ENCODE data around the gene TULP4.
"Not testable (repeated sequence)": the region's sequence is repeated elsewhere in the genome, so short reads cannot be mapped to it uniquely, and the experiment has no call there.

Gene TULP4

DNA sequence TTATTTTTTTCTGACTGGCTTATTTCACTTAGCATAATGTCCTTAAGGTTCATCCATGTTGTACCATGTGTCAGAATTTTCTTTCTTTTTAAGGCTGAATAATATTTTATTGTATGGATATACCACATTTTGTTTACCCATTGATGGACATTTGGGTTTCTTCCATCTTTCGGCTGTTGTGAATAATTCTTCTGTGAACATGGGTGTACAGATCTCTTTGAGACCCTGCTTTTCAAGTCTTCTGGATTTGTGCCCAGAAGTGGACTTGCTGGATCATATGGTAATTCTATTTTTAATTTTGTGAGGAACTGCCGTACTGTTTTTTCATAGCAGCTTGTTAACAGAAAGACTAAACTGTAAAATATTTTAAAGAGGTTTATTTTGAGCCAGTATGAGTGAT is 153.0 kb downstream of the TULP4 start:
- no peak for DNase-seq (ENCODE audit: low spot score)

DNA sequence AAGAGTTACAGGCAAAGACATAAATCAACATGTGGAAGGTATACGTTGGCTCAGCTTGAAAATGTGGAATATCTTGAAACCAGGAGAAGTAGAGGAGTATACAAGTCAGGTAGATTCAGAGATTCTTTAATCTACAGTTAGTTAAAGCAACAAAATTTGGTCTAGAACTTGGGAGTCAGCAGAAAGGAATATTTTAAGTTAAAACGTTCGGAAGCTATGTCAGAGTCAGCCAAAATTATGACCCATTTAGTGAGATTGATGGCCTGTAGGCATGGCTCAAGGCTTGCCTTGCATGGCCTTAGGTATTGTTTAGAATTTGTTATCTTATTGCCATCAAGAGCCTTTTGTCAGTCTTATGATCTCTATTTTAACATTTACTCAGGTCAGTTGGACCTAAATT is 153.5 kb downstream of the TULP4 start:
- DNase-seq (ENCODE audit: low spot score): no peak

DNA sequence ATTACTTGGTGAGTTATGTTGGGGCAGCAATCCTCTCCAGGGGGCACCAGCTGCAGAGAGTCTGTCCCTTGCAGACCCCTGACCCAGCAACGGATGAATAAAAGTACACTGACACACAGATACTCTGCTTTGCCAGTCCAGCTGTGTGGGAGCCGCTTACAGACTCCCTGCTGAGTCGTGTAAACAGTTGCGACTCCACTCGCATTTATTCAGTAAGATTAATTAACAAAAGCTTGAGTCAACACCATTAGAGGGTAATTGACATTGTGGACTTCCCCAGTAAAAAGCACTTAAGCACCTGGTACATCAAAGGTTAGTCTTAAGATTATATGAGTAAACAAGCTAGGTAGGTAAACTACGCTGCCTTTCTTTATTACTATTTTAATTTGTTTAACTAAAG is 155.7 kb downstream of the TULP4 start:
- no peak for DNase-seq (ENCODE audit: low spot score)

DNA sequence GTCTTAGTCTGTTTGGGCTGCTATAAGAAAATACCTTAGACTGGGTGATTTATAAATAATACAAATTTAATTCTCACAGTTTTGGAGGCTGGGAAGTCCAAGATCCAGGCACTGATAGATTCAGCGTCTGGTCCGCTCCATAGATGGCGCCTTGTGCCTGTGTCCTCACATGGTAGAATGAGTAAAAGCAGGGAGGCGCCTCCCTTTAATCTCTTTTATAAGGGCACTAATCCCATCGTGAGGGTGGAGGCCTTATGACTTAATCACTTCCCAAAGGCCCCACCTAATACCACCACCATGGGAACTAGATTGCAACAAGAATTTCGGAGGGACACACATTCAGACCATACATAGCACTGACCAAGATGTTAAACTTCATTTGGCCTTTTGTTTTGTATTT is 156.4 kb downstream of the TULP4 start:
- DNase-seq (ENCODE audit: low spot score): no peak

DNA sequence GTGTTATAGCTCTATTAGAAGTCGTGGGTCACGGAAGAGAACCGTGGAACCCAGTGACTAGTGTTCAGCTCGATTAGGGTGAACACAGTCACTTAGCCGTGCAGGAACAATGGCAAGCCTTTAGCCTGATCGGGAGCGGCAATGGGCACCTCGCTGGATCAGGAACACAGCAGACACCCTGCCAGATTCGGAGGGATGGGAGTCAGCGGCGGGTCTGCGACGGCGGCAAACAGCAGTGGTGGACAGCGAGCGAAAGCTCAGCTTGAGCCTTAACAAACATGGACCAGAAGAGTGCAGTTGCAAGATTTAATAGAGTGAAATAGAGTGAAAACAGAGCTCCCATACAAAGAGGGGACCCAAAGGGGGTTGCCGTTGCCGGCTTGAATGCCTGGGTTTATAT is 157.8 kb downstream of the TULP4 start:
- DNase-seq (ENCODE audit: low spot score): not testable (repeated sequence)

DNA sequence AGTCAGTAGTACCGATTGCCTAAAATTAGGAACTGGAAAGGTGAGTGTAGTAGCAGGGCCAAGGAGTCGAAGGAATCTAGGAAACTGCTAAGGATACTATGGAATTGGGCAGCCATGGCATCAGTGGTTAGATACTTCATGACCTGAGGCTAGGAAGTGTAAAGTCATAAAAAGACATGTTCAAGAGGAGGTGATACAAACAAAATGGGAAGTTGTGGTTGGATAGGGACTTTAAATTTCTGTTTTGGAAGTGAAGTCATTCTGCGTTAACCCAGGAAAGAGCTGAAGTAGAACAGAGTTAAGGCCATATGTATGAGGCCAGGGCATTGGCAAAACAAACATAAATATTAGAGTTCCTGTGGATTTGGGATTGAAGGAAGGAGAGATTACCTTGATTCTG is 159.1 kb downstream of the TULP4 start:
- no peak for DNase-seq (ENCODE audit: low spot score)

DNA sequence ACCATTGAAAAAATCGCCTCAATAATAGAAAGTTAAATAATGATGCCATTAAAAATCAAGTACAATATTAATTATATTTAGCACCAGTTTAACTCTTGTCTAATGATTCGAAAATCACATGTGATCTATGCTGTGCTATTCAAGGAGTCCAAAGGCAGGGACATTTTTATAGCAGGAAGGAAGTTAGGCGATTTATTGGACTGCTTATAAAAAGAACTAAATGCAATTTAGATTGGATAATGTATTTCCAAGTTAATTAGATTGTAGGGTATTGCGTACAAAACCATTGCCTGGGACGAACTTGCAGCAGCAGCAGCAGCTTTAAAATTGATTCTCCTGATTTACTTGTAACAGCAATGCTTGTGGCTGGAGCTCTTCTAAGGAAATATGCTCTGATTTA is 160.2 kb downstream of the TULP4 start:
- no peak for DNase-seq (ENCODE audit: low spot score)

DNA sequence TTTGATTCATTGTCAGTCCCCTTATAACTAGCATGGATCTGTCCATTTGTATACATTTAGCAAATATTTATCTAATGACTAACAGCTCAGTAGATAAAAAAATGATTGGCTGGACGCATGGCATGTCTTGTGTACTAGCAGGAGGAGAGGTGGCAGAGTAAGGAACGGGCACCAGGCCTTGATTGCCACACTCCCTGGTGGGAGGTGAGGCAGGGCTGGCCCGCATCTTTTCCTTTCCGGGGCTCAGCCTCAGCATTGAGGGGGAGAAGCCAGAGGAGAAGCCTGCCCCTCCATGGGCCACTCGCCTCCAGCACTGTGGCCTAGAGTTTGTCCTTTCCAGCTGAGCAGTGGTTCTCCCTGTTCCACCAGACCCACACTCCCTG is 162.7 kb downstream of the TULP4 start:
- no peak for DNase-seq (ENCODE audit: low spot score)

DNA sequence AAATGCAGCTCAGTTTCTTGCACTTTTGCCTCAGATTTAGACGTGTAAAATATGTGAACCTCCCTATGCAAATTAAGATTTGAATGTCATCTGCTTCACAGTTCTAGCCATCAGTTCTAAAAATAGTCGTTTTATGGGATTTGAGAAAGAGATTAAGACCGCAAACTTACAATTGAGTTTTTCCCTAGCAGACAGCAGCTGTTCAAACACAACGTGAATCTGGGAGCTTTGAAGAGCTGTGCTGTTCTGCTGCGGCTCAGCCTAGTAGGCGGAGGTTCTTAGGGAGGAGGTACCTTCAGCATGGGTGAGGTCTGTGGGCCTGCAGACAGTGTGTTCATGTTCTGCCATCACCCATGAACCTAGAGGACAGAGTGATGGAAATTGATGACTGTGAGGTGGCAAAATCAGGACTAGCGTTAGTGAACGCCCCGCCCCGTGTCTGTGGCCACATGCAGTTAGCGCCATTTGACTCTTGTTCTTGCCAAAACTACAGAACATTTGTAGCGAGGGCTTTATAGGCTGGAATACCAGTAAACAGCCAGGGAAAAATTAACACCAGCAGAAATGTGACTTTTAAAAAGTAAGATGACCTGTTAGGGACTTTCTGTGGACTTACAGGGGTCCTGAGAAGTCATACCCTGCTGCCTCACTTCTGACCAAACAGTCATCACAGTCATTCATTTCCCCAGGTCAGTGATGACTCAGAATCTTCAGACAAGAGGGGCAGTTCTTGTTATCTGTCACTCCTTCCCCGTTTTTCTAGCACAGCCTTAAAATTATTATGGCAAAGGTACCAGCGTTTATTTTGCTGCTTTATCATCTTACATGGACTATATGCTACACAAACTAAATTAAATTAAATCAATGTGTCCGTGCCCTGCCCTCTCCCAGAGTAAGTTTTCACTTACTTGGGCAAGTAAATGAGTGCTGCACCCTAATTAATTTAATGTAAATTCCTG is 163.4 kb downstream of the TULP4 start:
- DNase-seq (ENCODE audit: low spot score): peak; percentile 18

DNA sequence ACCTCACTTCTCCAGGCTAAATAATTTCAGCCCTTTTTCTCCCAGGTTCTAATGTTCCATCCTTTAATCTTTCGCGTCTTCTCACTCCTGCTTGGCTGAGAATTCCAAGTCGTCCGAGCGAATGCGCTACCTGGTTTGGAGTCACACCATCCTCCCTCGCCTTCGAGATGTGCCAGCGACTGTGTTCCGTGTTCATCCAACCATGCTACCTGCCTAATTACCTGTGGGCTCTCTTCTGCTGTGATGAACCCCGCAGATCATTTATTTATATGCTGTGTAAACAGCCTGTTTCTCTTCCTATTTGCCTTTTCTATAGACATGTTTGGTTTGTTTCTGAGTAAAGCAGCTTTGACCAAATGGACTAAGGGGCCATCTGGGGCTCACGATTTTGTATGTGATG is 164.1 kb downstream of the TULP4 start:
- DNase-seq (ENCODE audit: low spot score): peak; percentile 16

DNA sequence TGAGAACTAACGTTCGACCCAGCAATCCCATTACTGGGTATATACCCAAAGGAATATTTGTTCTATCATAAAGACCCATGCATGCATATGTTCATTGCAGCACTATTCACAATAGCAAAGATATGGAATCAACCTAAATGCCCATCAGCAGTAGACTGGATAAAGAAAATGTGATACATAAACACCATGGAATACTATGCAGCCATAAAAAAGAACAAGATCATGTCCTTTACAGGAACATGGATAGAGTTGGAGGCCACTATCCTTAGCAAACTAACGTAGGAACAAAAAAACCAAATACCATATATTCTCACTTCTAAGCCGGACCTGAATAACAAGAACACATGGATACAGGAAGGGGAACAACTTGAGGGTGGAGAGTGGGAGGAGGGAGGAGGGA is 165.5 kb downstream of the TULP4 start:
- not testable (repeated sequence) for DNase-seq (ENCODE audit: low spot score)

DNA sequence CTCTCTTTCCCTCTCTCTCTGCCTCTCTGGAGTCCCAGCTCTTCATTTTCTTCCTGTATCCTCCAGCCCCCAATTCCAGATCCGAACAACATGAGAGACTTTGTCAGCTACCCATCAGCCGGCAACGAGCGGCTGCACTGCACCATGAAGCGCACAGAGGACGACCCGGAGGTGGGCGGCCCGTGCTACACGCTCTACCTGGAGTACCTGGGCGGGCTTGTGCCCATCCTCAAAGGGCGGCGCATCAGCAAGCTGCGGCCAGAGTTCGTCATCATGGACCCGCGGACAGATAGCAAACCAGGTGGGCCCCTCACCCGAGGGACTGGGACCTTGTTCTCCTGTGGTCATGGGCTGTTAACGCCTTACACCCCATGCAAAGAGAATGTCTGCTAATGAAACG is 168.7 kb downstream of the TULP4 start:
- no peak for DNase-seq (ENCODE audit: low spot score)

DNA sequence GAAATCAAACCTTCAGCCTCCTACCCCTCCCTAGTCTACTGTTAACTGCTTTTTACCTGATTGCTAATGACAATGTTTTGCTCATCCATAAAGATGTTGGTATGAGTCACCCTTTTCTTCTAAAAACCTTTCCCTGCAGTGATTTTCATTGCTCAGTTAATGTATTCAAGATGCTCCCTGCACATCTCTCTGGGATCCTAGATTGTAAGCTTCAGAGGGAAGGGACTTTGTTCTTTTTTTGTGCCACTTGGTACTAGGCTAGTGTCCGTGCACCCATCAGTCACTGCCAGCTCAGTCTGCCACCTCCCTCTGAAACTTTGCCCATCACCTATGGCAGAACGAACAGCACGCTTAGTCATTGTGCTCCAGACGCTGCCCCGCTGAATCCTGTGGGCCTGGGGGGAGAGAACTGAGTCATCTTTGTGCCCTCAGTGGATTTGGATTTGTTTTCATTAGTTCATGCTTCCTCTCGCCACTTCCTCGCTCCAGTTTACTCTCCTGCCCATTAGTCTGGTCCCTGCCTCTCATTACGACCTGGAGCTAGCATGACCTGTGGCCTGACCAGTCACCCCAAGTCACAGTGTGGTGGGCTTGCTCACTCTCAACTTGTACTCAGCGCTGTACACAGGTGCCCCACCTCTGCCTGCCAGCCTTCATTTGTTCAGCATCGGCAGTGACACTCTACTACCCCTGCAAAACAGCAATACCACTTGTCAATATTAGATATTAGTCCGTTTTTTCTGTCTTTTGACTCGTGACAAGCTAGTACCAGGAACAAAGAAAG is 169.6 kb downstream of the TULP4 start:
- no peak for DNase-seq (ENCODE audit: low spot score)

DNA sequence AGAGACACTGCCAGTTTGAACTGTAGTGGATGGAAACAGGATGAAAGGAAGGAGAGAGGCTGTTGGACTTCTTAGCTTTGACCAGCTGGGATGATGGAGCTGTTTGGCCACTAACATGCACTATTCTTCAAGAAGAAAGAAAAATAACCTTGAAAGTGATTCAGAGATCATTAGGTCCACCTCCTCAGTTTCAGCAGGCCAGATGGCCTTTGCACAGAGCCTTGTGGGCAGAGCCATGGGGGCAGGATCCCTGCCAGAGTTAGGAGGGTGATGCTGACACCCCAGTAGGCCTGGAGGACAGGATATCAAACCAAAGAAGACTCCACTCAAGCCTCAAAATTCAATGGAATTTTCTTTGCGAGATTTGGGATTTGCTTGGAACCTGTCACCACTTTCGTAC is 173.2 kb downstream of the TULP4 start:
- no peak for DNase-seq (ENCODE audit: low spot score)

DNA sequence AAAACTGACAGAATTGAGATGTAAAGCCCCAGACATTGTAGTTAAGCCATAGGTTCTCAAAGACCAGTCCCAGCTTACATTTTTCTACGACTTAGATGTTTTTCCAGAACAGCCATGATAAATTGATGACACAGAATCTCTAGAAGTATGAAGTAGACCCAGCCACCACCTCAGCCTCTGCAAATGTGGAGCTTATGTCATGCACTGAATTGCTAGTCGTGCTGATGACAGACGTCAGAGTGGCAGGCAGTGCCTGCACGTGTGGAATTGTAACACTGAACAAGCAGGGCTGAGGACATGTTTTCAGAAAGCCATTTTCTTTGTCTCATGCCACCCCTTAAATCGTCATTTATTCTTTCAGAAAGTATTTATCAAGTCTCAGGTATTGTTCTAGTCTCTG is 175.2 kb downstream of the TULP4 start:
- DNase-seq (ENCODE audit: low spot score): no peak

DNA sequence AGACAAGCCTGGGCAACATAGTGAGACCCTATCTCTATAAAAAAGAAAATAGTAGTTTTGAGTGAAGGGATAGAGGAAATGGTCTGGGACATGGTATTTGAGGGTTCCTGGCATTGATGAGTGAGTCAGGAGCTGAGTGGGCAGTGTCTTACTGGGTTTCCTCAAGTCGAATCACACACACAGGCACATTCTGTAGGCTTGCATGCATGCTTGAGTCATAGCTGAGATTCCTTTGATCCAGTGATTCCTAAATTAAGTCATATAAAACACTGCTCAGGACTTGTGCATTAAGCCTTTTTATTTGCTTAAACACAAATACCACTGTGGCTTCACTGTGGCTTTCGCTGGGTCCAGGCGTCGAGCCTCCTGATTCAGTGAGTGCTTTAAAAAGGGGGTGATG is 175.8 kb downstream of the TULP4 start:
- no peak for DNase-seq (ENCODE audit: low spot score)

DNA sequence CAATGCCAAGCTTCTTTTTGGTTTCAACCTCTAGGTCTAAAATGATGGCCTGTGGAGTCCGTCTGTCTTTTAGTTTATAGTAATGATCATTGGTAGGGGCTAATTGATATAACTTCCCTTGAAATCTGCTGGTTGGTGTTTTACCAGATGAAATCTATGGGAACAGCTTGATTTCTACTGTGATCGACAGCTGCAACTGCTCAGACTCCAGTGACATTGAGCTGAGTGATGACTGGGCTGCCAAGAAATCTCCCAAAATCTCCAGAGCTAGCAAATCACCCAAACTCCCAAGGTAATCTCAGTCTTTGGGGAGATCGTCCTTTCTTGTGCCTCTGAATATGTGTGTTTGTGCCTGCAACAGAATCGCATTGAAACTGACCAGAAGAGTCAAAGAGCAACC is 177.2 kb downstream of the TULP4 start:
- DNase-seq (ENCODE audit: low spot score): no peak

DNA sequence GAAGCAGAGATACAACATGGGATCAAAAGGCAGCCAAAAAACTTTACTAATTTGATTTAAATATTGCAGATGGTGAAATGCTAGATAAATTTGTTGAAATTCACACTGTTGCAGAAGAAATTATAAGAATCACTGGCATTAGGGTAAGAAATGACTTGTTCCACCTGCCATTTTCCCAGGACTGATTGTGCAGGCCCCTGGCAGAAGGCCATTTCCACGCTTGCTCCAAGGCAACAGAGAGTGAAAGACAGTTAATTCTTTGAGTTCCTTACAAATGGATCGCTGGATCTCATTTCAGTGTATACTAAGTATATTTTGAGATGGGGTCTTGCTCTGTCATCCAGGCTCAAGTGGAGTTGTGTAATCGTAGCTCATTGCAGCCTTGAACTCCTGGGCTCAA is 180.6 kb downstream of the TULP4 start:
- DNase-seq (ENCODE audit: low spot score): no peak

DNA sequence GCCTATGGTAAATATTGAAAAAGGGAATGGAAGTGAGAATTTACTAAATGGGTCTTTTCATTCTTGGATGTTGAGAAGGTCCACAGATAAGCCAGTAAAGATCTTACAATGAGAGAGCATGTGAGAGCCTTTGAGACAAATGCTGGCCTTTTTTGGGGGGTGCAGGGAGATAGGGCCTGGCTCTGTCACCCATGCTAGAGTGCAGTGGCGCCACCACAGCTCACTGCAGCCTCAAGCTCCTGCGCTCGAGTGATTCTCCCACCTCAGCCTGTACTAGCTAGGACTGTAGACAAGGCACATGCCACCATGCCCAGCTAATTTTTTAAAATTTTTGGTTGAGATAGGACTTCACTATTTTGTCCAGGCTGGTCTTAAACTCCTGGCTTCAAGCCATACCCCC is 184.4 kb downstream of the TULP4 start:
- no peak for DNase-seq (ENCODE audit: low spot score)

DNA sequence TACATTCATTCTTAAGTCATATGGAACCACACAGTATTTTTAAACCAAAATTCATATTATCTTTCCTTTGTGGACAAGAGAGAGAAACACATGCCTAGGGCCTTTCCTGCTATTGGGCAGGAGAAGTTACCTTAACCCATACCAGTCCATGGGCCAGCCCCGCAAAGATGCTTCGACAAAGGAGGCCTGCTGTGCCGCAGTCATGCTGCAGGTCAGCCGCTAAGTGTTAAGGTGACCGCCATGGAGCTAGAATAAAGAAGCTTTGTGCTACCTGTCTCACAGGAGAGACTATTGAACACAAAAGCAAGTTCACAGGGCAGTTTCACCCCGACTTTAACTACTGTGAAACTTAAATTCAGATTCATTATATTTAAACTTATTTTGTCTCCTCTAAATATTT is 185.4 kb downstream of the TULP4 start:
- no peak for DNase-seq (ENCODE audit: low spot score)

DNA sequence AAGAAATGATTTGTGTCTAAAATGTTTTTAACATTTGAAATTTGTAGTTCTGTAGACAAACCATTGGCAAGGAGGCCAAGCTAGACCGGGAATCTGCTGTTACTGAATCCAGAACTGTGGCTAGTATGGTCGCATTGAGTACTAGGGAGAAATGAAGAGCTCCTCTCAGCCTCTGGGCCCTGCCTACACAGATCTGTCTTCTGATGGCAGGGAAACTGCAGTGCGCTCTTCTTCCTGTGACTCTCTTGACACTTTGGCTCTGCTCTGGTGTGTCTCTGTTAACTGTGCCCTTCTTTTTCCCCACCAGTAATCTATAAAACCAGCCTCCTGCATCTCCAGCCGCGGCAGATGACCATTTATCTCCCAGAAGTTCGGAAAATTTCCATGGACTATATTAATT is 186.1 kb downstream of the TULP4 start:
- no peak for DNase-seq (ENCODE audit: low spot score)

DNA sequence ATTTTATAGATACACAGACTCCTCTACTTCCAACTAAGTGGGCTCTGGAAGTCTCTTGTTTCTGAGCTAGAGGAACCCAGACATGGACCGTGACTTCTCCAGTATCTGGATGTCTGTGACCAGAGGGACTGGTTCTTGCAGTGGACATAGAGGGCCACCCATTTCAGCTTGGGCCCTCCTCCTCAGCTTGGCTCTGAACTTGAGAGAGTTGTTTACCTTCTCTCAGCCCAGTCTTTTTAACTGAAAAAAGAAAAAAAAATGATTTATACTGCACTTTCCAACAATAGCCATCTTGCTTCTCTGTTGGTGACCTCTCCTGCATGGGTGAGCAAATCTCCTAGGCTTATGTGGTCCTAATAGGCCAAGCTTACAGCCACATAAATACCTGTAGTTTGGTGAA is 187.3 kb downstream of the TULP4 start:
- no peak for DNase-seq (ENCODE audit: low spot score)

DNA sequence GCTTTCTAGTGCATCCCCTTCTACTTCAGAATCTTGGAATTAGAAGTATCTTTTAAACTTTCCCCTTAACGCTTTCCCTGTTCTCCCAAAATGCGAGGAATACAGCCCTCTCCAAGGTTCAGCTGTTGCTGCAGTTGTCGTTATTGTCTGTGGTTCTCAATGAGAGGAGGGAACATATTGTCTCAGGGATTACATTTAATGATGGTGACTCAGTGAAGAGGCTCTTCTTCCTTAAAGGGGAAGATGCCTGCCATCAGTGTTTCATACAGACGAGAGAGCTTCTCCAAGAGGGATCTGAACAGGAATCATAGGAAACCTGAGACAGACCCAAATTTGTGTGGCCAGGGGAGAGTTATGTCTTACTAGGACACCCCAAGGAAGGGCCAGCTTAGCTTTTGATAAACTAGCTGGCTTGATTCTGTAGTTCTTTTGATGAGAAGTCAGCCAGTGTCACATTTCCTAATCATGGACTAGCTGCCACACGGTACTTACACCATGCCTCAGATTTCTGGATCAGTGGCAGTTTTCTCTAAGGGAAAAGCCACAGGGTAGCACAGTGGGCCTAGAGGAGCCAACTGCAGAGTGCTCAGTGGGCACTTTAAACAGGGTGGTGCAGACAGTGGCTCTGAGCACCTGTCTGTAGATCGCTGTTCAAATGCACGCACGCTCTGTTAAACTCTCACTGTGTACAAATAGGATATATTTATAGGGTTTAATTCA is 187.9 kb downstream of the TULP4 start:
- DNase-seq (ENCODE audit: low spot score): peak; percentile 37

Data from cerebellar cortex (tissue), 1 donor.